BLaER1 treated with 17β-estradiol and CSF1 and Interleukin-3, amounts not matched to agents 10 nM and 100 nM (cell line): ENCODE measurements around the gene TRIM24.

Experiments used
- H3K27ac ChIP-seq, 11 experiments: shearing (Covaris generic); formaldehyde crosslinking; 2 replicates each; pipeline ENCODE4 v1.8.1; 2022
- H3K27me3 ChIP-seq, 11 experiments: shearing (Covaris generic); formaldehyde crosslinking; 2 replicates each; pipeline ENCODE4 v1.8.1; 2022
- H3K36me3 ChIP-seq, 11 experiments: shearing (Covaris generic); formaldehyde crosslinking; 2 replicates each; pipeline ENCODE4 v1.8.1; 2022
- H3K4me1 ChIP-seq, 10 experiments: shearing (Covaris generic); formaldehyde crosslinking; 2 replicates each; pipeline ENCODE4 v1.8.1; 2022
- H3K4me2 ChIP-seq, 11 experiments: shearing (Covaris generic); formaldehyde crosslinking; 2 replicates each; pipeline ENCODE4 v1.8.1; 2022
- H3K4me3 ChIP-seq, 10 experiments: shearing (Covaris generic); formaldehyde crosslinking; 2 replicates each; pipeline ENCODE4 v1.8.1; 2022
- H3K9ac ChIP-seq, 11 experiments: shearing (Covaris generic); formaldehyde crosslinking; 2 replicates each; pipeline ENCODE4 v1.8.1; 2022
- H3K9me3 ChIP-seq, 11 experiments: shearing (Covaris generic); formaldehyde crosslinking; replicated peaks in 1 of 11; 2 replicates each; pipeline ENCODE4 v1.8.1; 2022
- H4K20me1 ChIP-seq, 11 experiments: shearing (Covaris generic); formaldehyde crosslinking; 2 replicates each; pipeline ENCODE4 v1.8.1; 2022
- Cebpa-rat ChIP-seq, 11 experiments: shearing (Covaris generic); IDR thresholded peaks; 2 replicates each; pipeline ENCODE4 v1.8.1; 2022

Gene TRIM24

GRCh38 chr7:138575897-138576428, 115.9 kb downstream of the TRIM24 start:
- H3K36me3 ChIP-seq, result peaks cover 93 to 100% (median 97%) of the 10 kb centered on the region in 11 experiments
- H4K20me1 ChIP-seq, result no peaks in the 10 kb centered on the region
- H3K4me1 ChIP-seq, result no peaks in the 10 kb centered on the region
- peaks cover 10 to 35% (median 28%) of the 10 kb centered on the region in 11 experiments; a peak in 21 of 22 replicates for H3K9me3 ChIP-seq
- H3K4me3 ChIP-seq, result no peak overlapping the region
- no peak overlapping the region for H3K9ac ChIP-seq
- H3K4me2 ChIP-seq, result no peak overlapping the region
- TF ChIP-seq Cebpa-rat (IDR thresholded peaks at IDR 0.05), result no peak
- no peak overlapping the region for H3K27ac ChIP-seq
- H3K27me3 ChIP-seq, result no peaks in the 10 kb centered on the region

GRCh38 chr7:138579136-138579535, 119.1 kb downstream of the TRIM24 start:
- Histone ChIP-seq H3K4me3 (no peak overlapping the region), H3K27me3 (no peaks in the 10 kb centered on the region), H4K20me1 (no peaks in the 10 kb centered on the region), H3K9ac (no peak overlapping the region), H3K9me3 (peaks cover 5 to 29% (median 22%) of the 10 kb centered on the region in 11 experiments; a peak in 21 of 22 replicates), H3K36me3 (peaks cover 90 to 100% (median 96%) of the 10 kb centered on the region in 11 experiments), H3K4me2 (no peak overlapping the region), H3K27ac (no peak overlapping the region), H3K4me1 (no peaks in the 10 kb centered on the region)
- TF ChIP-seq Cebpa-rat (IDR thresholded peaks at IDR 0.05), result no peak

DNA sequence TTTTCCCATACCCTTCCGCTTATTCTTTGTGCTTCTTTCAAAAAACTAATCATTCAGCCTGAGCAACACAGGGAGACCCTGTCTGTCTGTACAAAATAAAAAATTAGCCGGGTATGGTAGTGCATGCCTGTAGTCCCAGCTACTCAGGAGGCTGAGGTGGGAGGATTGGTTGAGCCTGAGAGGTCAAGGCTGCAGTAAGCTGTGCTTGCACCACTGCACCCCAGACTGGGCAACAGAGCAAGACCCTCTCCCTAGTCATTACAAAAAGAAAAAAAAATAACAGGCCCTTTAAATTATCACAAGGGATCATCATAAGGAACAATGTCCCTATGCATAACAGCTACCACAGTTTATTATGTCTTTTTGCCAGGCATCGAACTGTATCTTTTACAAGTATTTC, 119.6 kb downstream of the TRIM24 start:
- H4K20me1 ChIP-seq, result no peaks in the 10 kb centered on the region
- H3K36me3 ChIP-seq, result peaks cover 87 to 100% (median 96%) of the 10 kb centered on the region in 11 experiments
- peaks cover 5 to 28% (median 22%) of the 10 kb centered on the region in 11 experiments; a peak in 21 of 22 replicates for H3K9me3 ChIP-seq
- no peaks in the 10 kb centered on the region for H3K4me1 ChIP-seq
- H3K9ac ChIP-seq, result no peak overlapping the region
- H3K27me3 ChIP-seq, result no peaks in the 10 kb centered on the region
- no peak overlapping the region for H3K4me2 ChIP-seq
- H3K27ac ChIP-seq, result no peak overlapping the region
- no peak overlapping the region for H3K4me3 ChIP-seq
- TF ChIP-seq Cebpa-rat (IDR thresholded peaks at IDR 0.05), result no peak

- no peak overlapping the region for H3K4me3 ChIP-seq
- H3K36me3 ChIP-seq, result peaks cover 87 to 100% (median 96%) of the 10 kb centered on the region in 11 experiments
- no peak overlapping the region for H3K4me2 ChIP-seq
- no peaks in the 10 kb centered on the region for H4K20me1 ChIP-seq
- H3K27ac ChIP-seq, result no peak overlapping the region
- H3K9me3 ChIP-seq, result peaks cover 0 to 23% (median 15%) of the 10 kb centered on the region in 11 experiments; a peak in 19 of 22 replicates
- no peaks in the 10 kb centered on the region for H3K4me1 ChIP-seq
- no peak overlapping the region for H3K9ac ChIP-seq
- no peak for TF ChIP-seq Cebpa-rat (IDR thresholded peaks at IDR 0.05)
- no peaks in the 10 kb centered on the region for H3K27me3 ChIP-seq
These were observed 121.0 kb downstream of the TRIM24 start for GRCh38 chr7:138581065-138581464.

- H3K4me2 ChIP-seq, result no peak overlapping the region
- no peak overlapping the region for H3K4me3 ChIP-seq
- no peak overlapping the region for H3K27ac ChIP-seq
- no peaks in the 10 kb centered on the region for H3K4me1 ChIP-seq
- peaks cover 80 to 94% (median 86%) of the 10 kb centered on the region in 11 experiments for H3K36me3 ChIP-seq
- peaks cover 0 to 5% (median 0%) of the 10 kb centered on the region in 11 experiments; a peak in 1 of 22 replicates for H3K9me3 ChIP-seq
- H4K20me1 ChIP-seq, result no peaks in the 10 kb centered on the region
- H3K9ac ChIP-seq, result no peak overlapping the region
- no peaks in the 10 kb centered on the region for H3K27me3 ChIP-seq
- no peak for TF ChIP-seq Cebpa-rat (IDR thresholded peaks at IDR 0.05)
These were observed 124.2 kb downstream of the TRIM24 start for GRCh38 chr7:138584283-138584682.

- TF ChIP-seq Cebpa-rat (IDR thresholded peaks at IDR 0.05), result no peak
- Histone ChIP-seq H3K27me3 (no peaks in the 10 kb centered on the region), H3K27ac (no peak overlapping the region), H3K4me1 (no peaks in the 10 kb centered on the region), H4K20me1 (no peaks in the 10 kb centered on the region), H3K9ac (no peak overlapping the region), H3K4me2 (no peak overlapping the region), H3K9me3 (peaks cover 0 to 4% (median 0%) of the 10 kb centered on the region in 11 experiments; a peak in 1 of 22 replicates), H3K36me3 (peaks cover 76 to 90% (median 82%) of the 10 kb centered on the region in 11 experiments), H3K4me3 (no peak overlapping the region)
These were observed 124.6 kb downstream of the TRIM24 start for GRCh38 chr7:138584696-138585095.

DNA sequence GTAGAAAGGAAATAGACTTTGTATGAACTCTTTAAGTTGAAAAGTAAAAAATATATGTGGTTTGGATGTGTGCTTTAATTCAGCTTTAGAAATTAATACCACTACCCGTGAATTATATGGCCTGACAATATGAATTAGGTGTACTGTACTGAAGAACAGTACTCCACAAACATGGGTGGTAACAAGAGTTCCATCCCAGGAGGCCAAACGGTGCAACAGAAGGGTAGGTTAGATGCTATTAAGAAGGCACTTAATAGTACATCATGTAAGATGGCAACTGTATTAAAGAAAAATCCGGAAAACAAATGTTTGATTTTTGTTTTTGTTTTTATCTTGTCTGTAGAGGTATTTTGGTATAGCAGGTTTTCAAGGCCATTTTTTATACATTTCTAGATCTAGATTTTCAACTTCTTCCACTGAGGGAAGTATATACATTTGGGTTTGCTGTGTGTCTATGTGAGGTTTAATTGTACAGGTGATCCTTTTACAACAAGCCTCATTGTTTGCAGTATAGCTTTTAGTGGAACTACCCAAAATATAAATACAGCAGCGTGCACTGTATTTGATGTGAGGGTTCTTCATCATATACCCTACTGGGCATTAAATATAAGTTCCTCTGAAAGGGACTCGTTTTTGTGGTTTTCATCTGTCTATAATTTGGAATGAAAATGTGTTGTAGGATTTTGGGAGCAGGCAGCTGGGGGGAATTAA, 125.4 kb downstream of the TRIM24 start:
- Histone ChIP-seq H3K4me1 (no peaks in the 10 kb centered on the region), H3K4me3 (no peak overlapping the region), H3K27me3 (no peaks in the 10 kb centered on the region), H3K27ac (no peak overlapping the region), H3K36me3 (peaks cover 69 to 87% (median 75%) of the 10 kb centered on the region in 11 experiments), H3K9ac (no peak overlapping the region), H3K9me3 (peaks cover 0 to 4% (median 0%) of the 10 kb centered on the region in 11 experiments; a peak in 1 of 22 replicates), H4K20me1 (no peaks in the 10 kb centered on the region), H3K4me2 (no peak overlapping the region)
- no peak for TF ChIP-seq Cebpa-rat (IDR thresholded peaks at IDR 0.05)

GRCh38 chr7:138587485-138587884, 127.4 kb downstream of the TRIM24 start:
- Histone ChIP-seq H3K4me3 (no peak overlapping the region), H3K27ac (no peak overlapping the region), H3K9me3 (peaks cover 0 to 4% (median 0%) of the 10 kb centered on the region in 11 experiments; a peak in 1 of 22 replicates), H3K27me3 (no peaks in the 10 kb centered on the region), H3K4me1 (no peaks in the 10 kb centered on the region), H4K20me1 (no peaks in the 10 kb centered on the region), H3K4me2 (no peak overlapping the region), H3K36me3 (peaks cover 53 to 66% (median 56%) of the 10 kb centered on the region in 11 experiments), H3K9ac (no peak overlapping the region)
- TF ChIP-seq Cebpa-rat (IDR thresholded peaks at IDR 0.05), result no peak

DNA sequence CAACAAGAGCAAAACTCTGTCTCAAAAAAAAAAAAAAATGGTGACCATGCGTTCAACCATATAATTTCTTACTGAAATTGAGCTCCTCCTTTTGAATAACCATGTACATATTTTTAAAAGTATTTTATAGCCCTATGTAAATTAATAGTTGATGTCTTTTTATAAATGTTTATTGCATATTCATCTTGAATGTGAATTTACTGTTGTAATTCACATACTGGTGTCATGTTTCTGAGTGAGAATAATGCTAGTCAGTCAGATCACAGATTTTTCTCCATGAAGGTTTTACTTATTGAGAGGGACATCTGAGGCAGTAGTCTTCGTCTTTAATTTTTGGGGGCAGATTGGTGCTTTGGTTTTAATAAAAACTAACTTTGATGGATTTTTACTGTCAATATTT, 128.9 kb downstream of the TRIM24 start:
- H3K4me1 ChIP-seq, result no peaks in the 10 kb centered on the region
- no peak overlapping the region for H3K4me3 ChIP-seq
- H3K36me3 ChIP-seq, result peaks cover 38 to 51% (median 41%) of the 10 kb centered on the region in 11 experiments
- H3K9ac ChIP-seq, result no peak overlapping the region
- H3K27ac ChIP-seq, result no peak overlapping the region
- no peaks in the 10 kb centered on the region for H3K27me3 ChIP-seq
- no peaks in the 10 kb centered on the region for H4K20me1 ChIP-seq
- peaks cover 0 to 4% (median 0%) of the 10 kb centered on the region in 11 experiments; a peak in 1 of 22 replicates for H3K9me3 ChIP-seq
- no peak for TF ChIP-seq Cebpa-rat (IDR thresholded peaks at IDR 0.05)
- H3K4me2 ChIP-seq, result no peak overlapping the region
